OCI-LY1 (cell line): ENCODE measurements around the gene TRPV4.

Experiments used
- H2AFZ ChIP-seq: fragments of 200-600 bp; sonication (generic), shearing (Covaris generic); 2 replicates; pipeline ENCODE4 v1.6.0; 2014; ENCODE audit warnings: antibody characterized with exemption, mild to moderate bottlenecking, low read length
- H3F3A ChIP-seq: fragments of 200-600 bp; sonication (generic), shearing (Covaris generic); 2 replicates; pipeline ENCODE4 v1.6.0; 2014; ENCODE audit warnings: mild to moderate bottlenecking, antibody characterized with exemption, low read length, moderate library complexity; ENCODE audit not compliant: insufficient read depth
- H3K27ac ChIP-seq: fragments of 200-600 bp; sonication (generic); 2 replicates; pipeline ENCODE4 v1.5.1; 2014; ENCODE audit warnings: low read length, mixed run types, mild to moderate bottlenecking, low read depth; ENCODE audit not compliant: poor library complexity, severe bottlenecking
- H3K27me3 ChIP-seq: fragments of 200-600 bp; sonication (generic); 2 replicates; pipeline ENCODE4 v1.6.0; 2014; ENCODE audit warnings: antibody characterized with exemption, mild to moderate bottlenecking, low read length, moderate library complexity; ENCODE audit not compliant: insufficient read depth
- H3K36me3 ChIP-seq: fragments of 200-600 bp; sonication (generic); 2 replicates; pipeline ENCODE4 v1.6.1; 2014; ENCODE audit warnings: mild to moderate bottlenecking, antibody characterized with exemption, low read length, moderate library complexity, mixed read lengths; ENCODE audit not compliant: insufficient read depth
- H3K4me1 ChIP-seq: fragments of 200-600 bp; sonication (generic); 2 replicates; pipeline ENCODE4 v1.5.1; 2014; ENCODE audit warnings: mild to moderate bottlenecking, low read length, moderate library complexity; ENCODE audit not compliant: insufficient read depth, severe bottlenecking
- H3K4me2 ChIP-seq: fragments of 200-600 bp; sonication (generic), shearing (Covaris generic); 2 replicates; pipeline ENCODE4 v1.6.1; 2014; ENCODE audit warnings: low read length
- H3K4me3 ChIP-seq: fragments of 200-600 bp; sonication (generic); 2 replicates; pipeline ENCODE4 v1.5.1; 2014; ENCODE audit warnings: low read length, low read depth, mild to moderate bottlenecking, mixed read lengths; ENCODE audit not compliant: poor library complexity, severe bottlenecking
- H3K79me2 ChIP-seq: fragments of 200-600 bp; shearing (Covaris generic); 2 replicates; pipeline ENCODE4 v1.6.1; 2016; ENCODE audit warnings: mixed run types, low read length, mixed read lengths; ENCODE audit not compliant: insufficient read depth
- H3K9ac ChIP-seq: fragments of 200-600 bp; sonication (generic), shearing (Covaris generic); 2 replicates; pipeline ENCODE4 v1.6.1; 2014; ENCODE audit warnings: mild to moderate bottlenecking, low read length, mixed read lengths
- H3K9me2 ChIP-seq: fragments of 200-600 bp; sonication (generic), shearing (Covaris generic); 2 replicates; pipeline ENCODE4 v1.6.1; 2014; ENCODE audit warnings: low read depth, mild to moderate bottlenecking, low read length, mixed read lengths
- H3K9me3 ChIP-seq: fragments of 200-600 bp; shearing (Covaris generic); 2 replicates; pipeline ENCODE4 v1.6.1; 2014; ENCODE audit warnings: low read length, mixed read lengths
- H4K20me1 ChIP-seq: fragments of 200-600 bp; sonication (generic), shearing (Covaris generic); 2 replicates; pipeline ENCODE4 v1.6.0; 2016; ENCODE audit warnings: mild to moderate bottlenecking, low read length; ENCODE audit not compliant: insufficient read depth
- EZH2 ChIP-seq: fragments of 200-600 bp; sonication (generic), shearing (Covaris generic); IDR thresholded peaks from 2 replicates; pipeline ENCODE4 v1.8.0; 2017; ENCODE audit warnings: borderline replicate concordance, mixed run types, mild to moderate bottlenecking, antibody characterized with exemption, low read length, moderate library complexity, mixed read lengths
- TF ChIP-seq, protein P1 (sequence below): fragments of 200-600 bp; sonication (generic), shearing (Covaris generic); IDR thresholded peaks from 2 replicates; pipeline ENCODE4 v1.5.1; 2017; ENCODE audit warnings: mild to moderate bottlenecking, antibody characterized with exemption, low read length, moderate library complexity, mixed read lengths

Gene TRPV4

DNA sequence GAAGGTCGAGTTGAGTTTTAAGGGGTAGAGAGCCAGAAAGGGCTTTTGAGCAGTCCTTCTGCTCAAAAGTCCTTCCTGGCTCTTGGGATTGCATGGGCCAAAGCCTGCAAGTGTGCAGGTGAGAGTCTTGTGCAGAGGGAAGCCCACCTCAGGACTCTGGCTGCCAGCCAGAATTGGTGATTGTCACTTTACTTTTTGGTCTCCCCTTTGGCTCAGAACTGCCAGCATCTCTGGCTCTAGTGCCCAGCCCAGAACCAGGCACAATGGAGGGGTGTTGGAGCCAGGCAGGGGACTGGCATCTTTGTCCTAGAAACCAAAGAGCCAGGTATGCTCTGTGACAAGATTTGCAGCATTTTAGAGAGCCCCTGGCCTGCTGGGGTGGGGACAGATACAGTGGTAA is 96.1 kb downstream of the TRPV4 start:
- no peak overlapping the region for H3K4me2 ChIP-seq
- H2AFZ ChIP-seq, result no peak overlapping the region
- H3F3A ChIP-seq, result no peaks in the 10 kb centered on the region
- no peak overlapping the region for H3K4me3 ChIP-seq
- H3K9me3 ChIP-seq, result no peaks in the 10 kb centered on the region
- no peaks in the 10 kb centered on the region for H3K27me3 ChIP-seq
- no peaks in the 10 kb centered on the region for H3K9me2 ChIP-seq
- no peak overlapping the region for H3K27ac ChIP-seq
- H3K9ac ChIP-seq, result no peak overlapping the region
- H4K20me1 ChIP-seq, result no peaks in the 10 kb centered on the region
- H3K4me1 ChIP-seq, result no peaks in the 10 kb centered on the region
- no peaks in the 10 kb centered on the region for H3K79me2 ChIP-seq
- no peak for TF ChIP-seq EZH2
- TF ChIP-seq, protein P1, sequence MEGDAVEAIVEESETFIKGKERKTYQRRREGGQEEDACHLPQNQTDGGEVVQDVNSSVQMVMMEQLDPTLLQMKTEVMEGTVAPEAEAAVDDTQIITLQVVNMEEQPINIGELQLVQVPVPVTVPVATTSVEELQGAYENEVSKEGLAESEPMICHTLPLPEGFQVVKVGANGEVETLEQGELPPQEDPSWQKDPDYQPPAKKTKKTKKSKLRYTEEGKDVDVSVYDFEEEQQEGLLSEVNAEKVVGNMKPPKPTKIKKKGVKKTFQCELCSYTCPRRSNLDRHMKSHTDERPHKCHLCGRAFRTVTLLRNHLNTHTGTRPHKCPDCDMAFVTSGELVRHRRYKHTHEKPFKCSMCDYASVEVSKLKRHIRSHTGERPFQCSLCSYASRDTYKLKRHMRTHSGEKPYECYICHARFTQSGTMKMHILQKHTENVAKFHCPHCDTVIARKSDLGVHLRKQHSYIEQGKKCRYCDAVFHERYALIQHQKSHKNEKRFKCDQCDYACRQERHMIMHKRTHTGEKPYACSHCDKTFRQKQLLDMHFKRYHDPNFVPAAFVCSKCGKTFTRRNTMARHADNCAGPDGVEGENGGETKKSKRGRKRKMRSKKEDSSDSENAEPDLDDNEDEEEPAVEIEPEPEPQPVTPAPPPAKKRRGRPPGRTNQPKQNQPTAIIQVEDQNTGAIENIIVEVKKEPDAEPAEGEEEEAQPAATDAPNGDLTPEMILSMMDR, result no peak
- H3K36me3 ChIP-seq, result no peaks in the 10 kb centered on the region

DNA sequence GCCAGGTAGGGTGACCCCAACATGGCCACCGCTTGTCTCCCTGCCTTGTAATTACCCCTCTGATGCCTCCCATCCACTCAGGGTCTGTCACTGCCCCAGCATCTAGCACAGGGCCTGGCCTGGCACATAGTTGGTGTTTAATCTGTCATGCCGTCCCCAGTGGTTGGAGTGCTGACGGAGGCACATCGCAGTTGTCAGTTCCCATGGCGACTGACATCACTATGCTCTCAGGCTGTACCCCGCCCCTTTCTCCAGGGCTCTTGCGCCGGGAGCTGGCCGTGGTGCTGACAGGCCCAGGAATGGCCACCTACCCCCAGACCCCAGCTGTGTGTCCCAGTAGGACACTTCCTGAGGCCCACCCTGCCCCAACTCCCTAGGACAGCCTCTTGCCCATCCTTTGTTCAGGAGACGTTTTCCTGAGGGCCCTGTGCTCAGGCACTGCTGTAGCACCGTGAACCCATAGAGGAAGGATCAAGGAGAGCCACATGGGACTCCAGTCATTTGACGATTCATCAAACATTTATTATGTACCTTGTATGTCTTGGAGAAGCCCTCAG is 96.6 kb downstream of the TRPV4 start:
- H3K9me3 ChIP-seq, result no peaks in the 10 kb centered on the region
- no peak overlapping the region for H3K9ac ChIP-seq
- TF ChIP-seq, protein P1, result no peak
- no peak for TF ChIP-seq EZH2
- H3K4me1 ChIP-seq, result no peaks in the 10 kb centered on the region
- H3K27me3 ChIP-seq, result no peaks in the 10 kb centered on the region
- H2AFZ ChIP-seq, result no peak overlapping the region
- H3K36me3 ChIP-seq, result no peaks in the 10 kb centered on the region
- H3K4me3 ChIP-seq, result no peak overlapping the region
- no peak overlapping the region for H3K4me2 ChIP-seq
- no peak overlapping the region for H3K27ac ChIP-seq
- H3K9me2 ChIP-seq, result no peaks in the 10 kb centered on the region
- H3F3A ChIP-seq, result no peaks in the 10 kb centered on the region
- H4K20me1 ChIP-seq, result no peaks in the 10 kb centered on the region
- no peaks in the 10 kb centered on the region for H3K79me2 ChIP-seq

DNA sequence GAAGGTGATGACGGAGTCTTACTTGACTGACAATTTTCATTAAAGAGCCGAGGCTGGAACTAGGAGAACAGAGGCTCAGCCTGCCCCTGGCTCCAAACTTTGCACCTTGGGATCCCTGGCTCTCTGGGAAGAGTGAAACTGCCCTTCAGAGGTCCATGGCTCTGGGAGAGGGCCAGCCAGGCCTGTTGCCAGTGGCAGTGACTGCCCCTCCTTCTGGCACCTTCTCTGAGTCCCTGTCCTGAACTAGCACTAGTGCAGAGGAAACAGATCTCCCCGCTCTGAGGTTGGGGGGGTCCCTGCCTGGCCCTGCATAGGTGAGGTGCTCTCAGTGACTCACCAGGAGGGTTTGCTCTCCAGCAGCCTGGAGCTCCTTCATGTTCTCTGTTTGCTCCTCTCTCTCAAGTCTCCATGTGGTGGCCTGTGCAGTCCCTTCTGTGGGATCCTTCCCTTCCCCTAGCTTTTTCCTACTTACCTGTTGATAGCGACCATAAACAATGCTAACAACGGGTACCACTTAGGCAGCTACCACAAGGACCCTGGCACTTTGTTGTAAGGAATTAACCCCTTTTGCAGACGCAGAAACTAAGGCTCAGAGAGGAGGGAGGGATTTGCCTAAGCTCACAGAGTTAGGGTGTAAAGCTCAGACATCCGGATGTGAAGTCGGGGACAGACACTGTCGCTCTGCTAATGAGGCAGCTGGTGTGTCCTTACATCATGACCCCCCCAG is 97.2 kb downstream of the TRPV4 start:
- no peaks in the 10 kb centered on the region for H3F3A ChIP-seq
- H2AFZ ChIP-seq, result no peak overlapping the region
- H3K27me3 ChIP-seq, result no peaks in the 10 kb centered on the region
- H3K4me1 ChIP-seq, result no peaks in the 10 kb centered on the region
- no peaks in the 10 kb centered on the region for H3K9me2 ChIP-seq
- H3K4me2 ChIP-seq, result no peak overlapping the region
- no peaks in the 10 kb centered on the region for H4K20me1 ChIP-seq
- H3K4me3 ChIP-seq, result no peak overlapping the region
- no peaks in the 10 kb centered on the region for H3K36me3 ChIP-seq
- H3K9me3 ChIP-seq, result no peaks in the 10 kb centered on the region
- no peak for TF ChIP-seq EZH2
- TF ChIP-seq, protein P1, result no peak
- H3K9ac ChIP-seq, result no peak overlapping the region
- no peaks in the 10 kb centered on the region for H3K79me2 ChIP-seq
- no peak overlapping the region for H3K27ac ChIP-seq
